HG03097 (cell line): ENCODE measurements around the gene AGA.

Experiments used
- ATAC-seq: cut with Tn5 transposase; IDR thresholded peaks from one replicate; pipeline ENCODE4 v1.9.1; 2021; ENCODE audit not compliant: unreplicated experiment, low FRiP score

The AGA gene

DNA sequence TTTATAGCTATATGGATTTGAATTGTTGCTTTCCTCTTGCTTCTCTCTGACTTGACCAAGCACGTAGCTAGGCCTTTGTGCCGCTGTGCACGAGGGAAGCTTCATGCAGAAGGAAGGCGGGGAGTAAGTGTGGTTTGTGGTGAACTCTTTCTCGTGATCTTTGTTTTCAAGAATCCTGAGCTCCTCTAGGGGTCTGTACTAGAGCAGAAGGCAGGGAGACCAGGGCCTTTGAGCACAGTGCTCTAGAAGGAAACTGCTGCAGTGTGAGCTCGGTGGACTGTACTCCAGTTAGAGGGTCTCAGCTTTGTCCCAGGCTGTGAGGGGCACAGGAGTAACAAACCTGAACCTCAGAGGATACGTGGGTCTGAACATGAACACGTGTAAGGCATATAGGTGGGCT, 49.0 kb downstream of the AGA start:
- no peak for ATAC-seq

DNA sequence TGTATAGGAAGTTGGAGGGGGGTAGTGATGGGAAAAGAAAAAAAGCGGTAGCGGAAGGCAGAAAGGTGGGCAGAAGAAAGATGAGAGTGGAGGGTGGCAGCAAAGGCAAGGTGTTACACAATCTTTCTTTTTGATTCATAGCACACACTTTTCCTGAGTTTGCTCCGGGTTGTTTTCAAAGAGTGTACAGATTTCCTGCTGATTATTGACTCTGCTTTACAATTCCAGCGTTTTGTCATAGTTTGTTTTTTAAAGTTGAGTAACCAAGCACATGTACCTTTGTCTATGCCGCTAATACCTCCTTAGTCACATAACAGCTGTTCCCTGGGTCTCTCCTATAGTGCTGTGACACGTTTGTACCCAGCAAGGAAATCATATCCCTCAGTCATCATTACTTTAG, 50.3 kb downstream of the AGA start:
- ATAC-seq, result no peak

DNA sequence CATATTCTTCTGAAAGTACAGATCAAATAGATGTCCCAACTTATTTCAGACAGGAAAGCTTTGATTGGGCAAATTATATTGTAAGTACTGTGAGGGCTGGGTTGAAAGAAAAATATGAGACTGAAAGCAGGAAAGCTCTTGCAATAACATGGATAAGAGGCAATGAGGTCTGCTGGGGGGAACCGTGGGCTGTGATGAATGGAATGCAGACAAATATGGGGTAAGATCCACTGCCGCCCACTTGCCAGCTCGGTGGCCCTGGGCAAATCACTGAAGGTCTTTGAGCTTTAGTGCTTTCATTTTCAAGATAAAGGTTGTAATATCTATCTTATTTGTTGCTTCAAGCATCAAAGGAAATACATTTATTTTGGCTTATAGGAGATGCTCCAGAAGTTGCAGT, 51.0 kb downstream of the AGA start:
- no peak for ATAC-seq

DNA sequence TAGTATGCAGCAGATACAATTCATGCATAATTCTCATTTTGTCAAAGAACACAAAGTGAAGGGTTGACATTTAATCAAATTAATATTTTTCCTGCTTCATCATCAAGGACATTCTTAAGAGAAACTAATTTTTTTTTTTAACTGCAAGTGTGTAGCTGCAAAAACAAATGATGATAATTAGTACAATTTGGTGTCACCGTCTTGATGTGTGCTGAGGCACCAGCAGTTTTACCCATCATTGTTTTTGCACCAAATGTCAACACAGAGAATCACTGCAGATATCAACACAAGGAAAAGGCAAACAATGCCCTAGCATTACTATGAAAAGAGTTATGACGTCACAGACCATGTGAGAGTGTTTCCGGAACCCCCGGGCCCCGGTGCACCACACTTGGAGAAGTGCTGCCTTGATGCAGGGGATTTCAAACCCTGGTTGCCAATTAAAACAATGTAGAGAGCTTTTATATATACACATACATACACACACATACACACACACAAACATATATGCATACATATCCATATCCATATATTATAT, 55.9 kb downstream of the AGA start:
- ATAC-seq, result no peak

DNA sequence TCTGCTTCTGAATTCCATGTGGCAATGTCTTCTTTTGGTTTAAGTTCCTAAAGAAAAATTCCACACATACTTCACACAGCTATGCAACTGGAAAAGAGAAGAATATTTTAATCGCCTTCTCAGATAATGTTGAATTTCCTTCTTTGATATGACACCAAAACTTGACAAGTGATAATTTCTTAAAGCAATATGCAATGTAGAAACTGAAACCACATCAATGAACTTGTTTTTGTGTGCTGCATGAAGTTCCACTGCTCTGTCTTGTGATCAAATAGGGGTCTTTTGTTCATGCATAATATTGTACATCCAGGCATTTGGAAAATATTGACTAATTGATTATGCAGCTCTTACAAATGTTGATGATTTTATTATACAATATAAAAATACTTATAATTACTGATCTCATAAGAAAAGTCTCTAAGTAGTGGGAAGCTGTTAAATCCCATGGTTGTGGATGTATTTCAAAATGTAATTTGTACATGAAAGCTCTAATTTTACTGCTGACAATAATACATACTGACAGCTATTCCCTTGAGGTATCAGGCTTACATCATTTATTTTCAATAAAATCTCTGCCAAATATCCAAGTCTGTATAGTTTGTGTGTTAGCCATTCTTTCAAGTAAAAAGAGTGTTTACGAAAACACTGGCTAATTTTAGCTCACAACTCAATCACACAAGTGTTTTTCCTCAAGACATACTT, 56.5 kb downstream of the AGA start:
- ATAC-seq, result no peak

DNA sequence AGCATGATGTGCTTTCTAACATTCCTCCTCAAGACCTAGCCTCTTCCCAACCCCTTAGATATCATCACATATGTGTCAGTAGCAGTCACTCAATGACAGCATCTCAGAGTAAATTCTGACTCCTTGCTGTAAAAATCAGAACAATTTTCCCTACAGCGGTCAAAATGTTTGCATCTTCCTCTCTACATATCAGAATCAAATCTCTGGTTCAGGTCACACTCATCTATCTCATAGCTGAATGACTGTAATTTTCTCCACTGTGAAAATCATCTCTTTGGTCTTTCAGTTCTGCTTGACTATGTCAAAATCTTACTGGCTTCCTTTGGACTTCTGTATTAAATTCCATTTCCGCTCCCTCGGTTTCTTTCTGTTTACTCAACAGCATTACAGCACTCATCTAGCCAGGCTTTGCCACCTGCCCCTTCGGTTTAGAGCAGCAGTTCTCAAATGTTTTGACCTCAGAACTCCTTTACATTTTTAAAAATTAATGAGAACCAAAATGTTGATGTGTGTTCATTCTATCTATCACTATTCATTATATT, 57.3 kb downstream of the AGA start:
- no peak for ATAC-seq

DNA sequence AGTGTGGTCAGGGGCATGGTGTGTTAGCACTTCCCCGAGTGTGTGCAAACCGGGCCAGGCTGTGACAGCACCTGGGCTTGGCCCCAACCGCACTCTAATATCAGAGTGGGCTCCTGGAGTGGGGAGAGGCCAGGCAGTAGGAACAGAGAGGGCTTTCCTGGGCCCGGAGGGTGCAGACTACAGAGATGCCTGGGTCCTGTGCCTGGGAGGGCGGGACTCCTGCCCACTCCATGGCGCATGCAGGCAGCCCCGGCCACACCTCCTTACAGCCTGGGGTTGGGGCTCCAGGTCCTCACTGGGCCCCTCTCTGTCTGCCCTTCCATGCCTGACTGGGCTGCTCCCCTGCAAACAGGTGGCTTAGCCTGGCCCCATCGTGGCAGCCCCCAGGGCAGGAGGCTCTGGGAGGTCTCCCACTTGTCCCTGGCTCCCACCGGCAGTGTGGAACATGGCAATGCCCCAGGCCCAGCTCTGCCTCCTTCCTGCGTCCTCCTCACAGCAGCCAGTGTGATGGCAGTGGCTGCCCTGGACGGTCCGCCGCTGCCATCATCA, 60.4 kb downstream of the AGA start:
- ATAC-seq, result no peak
